ENCODE measurements around the gene CNTN2. TPM values are rescaled to one million over a fixed set of nuclear protein-coding genes. Genes with fewer than 3 reads are reported as not detected.

Gene CNTN2
- total RNA-seq, 1 donor from 2014 or later, result 0.29 TPM

DNA sequence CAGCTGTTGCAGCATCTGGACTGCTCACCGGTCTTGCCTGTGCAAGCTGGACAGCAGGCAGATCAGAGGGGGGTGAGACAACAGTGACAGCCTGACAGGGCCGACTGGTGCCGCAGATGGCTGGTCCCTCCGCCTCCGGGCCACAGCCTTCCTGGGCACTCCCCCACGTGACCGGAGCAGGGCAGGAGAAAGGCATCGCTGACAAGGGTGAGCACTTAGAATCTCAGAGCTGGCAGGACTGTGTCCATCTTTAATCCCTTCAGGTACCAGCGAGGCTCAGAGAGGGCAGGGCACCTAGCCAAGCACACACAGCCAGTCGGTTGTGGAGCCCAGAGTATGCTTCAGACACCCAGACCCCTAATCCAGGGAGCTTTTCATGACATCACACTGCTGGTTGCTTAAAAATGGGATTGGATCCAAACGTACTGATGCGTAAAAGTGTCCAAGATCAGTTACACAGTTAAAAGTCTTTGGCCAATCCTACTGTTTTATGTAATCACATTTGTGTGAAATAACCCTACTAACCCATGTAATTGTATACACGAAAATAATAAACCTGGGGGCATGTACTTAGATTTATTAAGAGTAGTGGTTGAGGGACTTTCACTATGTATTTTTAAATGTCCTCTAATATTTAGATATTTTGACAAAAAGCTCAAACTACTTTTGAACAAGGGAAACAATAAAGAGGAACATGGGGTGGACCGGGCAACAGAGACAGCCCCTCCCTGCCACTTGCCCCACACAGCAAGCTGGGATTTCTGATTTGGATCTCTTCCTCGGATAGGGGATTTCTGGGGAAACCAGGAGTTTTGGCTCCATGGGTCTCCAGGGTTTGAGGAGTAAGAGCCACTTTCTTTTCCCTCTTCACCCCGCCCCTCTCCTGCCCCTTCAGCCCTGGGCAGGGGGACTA lies 758 bp upstream of the CNTN2 start:
- Mint-ChIP-seq H3K9me3 (no peaks in the 10 kb centered on the region), H3K4me3 (no peak overlapping the region), H3K4me1 (no peaks in the 10 kb centered on the region), H3K36me3 (no peaks in the 10 kb centered on the region), H3K27me3 (ENCODE audit: low read depth) (peaks cover 98% of the 10 kb centered on the region), H3K27ac (no peak overlapping the region)
- TF ChIP-seq, protein P1, sequence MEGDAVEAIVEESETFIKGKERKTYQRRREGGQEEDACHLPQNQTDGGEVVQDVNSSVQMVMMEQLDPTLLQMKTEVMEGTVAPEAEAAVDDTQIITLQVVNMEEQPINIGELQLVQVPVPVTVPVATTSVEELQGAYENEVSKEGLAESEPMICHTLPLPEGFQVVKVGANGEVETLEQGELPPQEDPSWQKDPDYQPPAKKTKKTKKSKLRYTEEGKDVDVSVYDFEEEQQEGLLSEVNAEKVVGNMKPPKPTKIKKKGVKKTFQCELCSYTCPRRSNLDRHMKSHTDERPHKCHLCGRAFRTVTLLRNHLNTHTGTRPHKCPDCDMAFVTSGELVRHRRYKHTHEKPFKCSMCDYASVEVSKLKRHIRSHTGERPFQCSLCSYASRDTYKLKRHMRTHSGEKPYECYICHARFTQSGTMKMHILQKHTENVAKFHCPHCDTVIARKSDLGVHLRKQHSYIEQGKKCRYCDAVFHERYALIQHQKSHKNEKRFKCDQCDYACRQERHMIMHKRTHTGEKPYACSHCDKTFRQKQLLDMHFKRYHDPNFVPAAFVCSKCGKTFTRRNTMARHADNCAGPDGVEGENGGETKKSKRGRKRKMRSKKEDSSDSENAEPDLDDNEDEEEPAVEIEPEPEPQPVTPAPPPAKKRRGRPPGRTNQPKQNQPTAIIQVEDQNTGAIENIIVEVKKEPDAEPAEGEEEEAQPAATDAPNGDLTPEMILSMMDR (IDR thresholded peaks at IDR 0.05; ENCODE audit: unreplicated experiment), result no peak
- DNase-seq (ENCODE audit: low spot score in 2 of 2, unreplicated experiment in 2 of 2), result no peak

DNA sequence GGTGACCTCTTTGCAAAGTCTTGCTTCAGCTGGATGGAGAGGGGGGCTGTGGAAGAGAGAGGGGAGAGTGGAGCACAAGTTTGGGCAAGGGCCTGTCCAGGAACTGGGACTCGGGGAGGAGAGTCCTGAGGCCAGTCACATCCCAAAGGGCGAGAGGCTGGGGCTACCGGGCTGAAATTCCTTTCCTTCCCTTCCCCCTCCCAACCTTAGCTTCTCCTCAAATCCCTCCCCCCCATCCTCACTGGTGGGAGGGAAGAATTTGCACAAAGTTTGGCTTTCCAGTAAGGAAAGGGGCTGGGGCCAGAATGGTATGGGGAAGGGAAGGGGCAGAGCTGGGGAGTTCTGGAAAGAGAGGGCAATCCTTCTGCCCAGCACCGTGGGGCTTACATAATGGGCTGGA lies 854 bp downstream of the CNTN2 start:
- Mint-ChIP-seq H3K4me3 (no peak overlapping the region), H3K36me3 (no peaks in the 10 kb centered on the region), H3K27me3 (ENCODE audit: low read depth) (peaks cover 95% of the 10 kb centered on the region), H3K4me1 (no peaks in the 10 kb centered on the region), H3K27ac (no peak overlapping the region), H3K9me3 (no peaks in the 10 kb centered on the region)
- no peak for DNase-seq (ENCODE audit: low spot score in 2 of 2, unreplicated experiment in 2 of 2)
- TF ChIP-seq, protein P1 (IDR thresholded peaks at IDR 0.05; ENCODE audit: unreplicated experiment), result no peak

DNA sequence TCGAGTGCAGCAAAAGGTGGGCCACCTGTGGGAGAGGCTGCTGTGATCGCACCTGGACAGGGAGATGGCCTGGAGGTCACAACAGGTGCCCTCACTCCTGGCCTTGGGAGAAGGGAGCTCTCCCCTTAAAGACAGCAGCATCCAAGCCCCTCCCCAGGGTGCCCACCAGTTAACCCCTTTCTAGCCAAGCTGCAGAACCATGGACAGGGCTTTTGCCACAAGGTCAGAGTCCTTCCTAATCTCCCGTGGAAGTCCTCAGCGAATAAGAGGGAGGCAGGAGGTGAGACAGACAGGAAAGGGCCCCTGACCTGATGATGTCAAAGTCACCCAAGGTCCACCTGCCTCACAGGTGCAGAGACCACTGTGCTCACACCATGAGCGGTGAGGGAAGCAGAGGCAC lies 1.7 kb downstream of the CNTN2 start:
- Mint-ChIP-seq H3K27me3 (ENCODE audit: low read depth) (peaks cover 87% of the 10 kb centered on the region), H3K9me3 (no peaks in the 10 kb centered on the region), H3K36me3 (no peaks in the 10 kb centered on the region), H3K27ac (no peak overlapping the region), H3K4me1 (no peaks in the 10 kb centered on the region), H3K4me3 (no peak overlapping the region)
- TF ChIP-seq, protein P1 (IDR thresholded peaks at IDR 0.05; ENCODE audit: unreplicated experiment), result no peak
- DNase-seq (ENCODE audit: low spot score in 2 of 2, unreplicated experiment in 2 of 2), result no peak

DNA sequence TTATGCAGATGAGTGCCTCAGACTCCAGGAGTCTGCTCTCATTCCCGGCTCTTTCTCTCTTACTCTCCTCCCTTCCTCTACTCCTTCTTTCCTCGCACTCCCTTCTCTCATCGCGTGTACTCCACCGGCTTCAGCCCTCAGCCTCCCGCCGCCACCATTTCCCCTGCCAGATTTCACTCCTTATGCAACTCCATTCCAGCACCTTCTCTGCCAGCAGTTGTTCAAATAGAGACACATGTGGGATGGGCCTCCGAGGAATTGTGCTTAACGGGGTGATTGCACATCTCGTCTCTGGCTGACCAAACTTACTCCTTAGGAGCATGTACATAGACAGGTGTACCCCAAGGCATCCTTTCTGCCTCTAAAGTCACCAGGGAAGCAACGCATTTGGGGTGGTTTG lies 2.1 kb downstream of the CNTN2 start:
- Mint-ChIP-seq H3K4me3 (no peak overlapping the region), H3K36me3 (no peaks in the 10 kb centered on the region), H3K27ac (no peak overlapping the region), H3K4me1 (no peaks in the 10 kb centered on the region), H3K9me3 (no peaks in the 10 kb centered on the region), H3K27me3 (ENCODE audit: low read depth) (peaks cover 87% of the 10 kb centered on the region)
- TF ChIP-seq, protein P1 (IDR thresholded peaks at IDR 0.05; ENCODE audit: unreplicated experiment), result no peak
- DNase-seq (ENCODE audit: low spot score in 2 of 2, unreplicated experiment in 2 of 2), result no peak

DNA sequence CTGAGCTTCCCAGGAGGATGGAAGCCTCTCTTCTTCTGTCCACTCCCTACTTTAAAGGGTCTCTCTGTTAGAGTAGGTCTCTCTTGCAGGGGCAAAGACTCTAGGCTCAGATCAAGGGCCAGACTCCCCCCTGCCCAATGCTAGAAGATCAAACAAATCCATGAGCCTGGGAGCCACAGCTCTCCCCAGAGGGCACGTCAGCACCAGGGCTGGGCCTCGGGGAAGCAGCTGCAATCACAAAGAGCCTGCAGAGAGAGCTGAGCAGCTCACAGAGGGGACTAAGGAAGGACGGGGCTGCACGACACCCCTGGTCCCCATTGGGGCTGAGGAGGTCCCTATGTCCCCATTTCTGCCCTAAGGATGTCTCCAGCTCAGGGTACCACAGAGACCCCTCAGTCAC lies 3.9 kb downstream of the CNTN2 start:
- Mint-ChIP-seq H3K4me1 (no peaks in the 10 kb centered on the region), H3K36me3 (no peaks in the 10 kb centered on the region), H3K27ac (no peak overlapping the region), H3K4me3 (no peak overlapping the region), H3K9me3 (no peaks in the 10 kb centered on the region), H3K27me3 (ENCODE audit: low read depth) (peaks cover 77% of the 10 kb centered on the region)
- TF ChIP-seq, protein P1 (IDR thresholded peaks at IDR 0.05; ENCODE audit: unreplicated experiment), result no peak
- DNase-seq (ENCODE audit: low spot score in 2 of 2, unreplicated experiment in 2 of 2), result no peak

Data from mesothelial cell of epicardium (in vitro differentiated cells).